SH-SY5Y (cell line): Measurements from ENCODE around the gene HIRA.

Experiments used
- GATA2 ChIP-seq: IDR thresholded peaks from 2 replicates; pipeline ENCODE4 v1.6.1; 2011; ENCODE audit warnings: mild to moderate bottlenecking, low read depth, low read length
- GATA3 ChIP-seq: IDR thresholded peaks from 2 replicates; pipeline ENCODE4 v1.6.1; 2011; ENCODE audit warnings: low read depth, mild to moderate bottlenecking, low read length, moderate library complexity

GRCh38 chr22:19463008-19463407, 31.5 kb upstream of the HIRA start:
- TF ChIP-seq GATA3 (no peak), GATA2 (no peak)
